Measurements from ENCODE around the gene OR8K1.

DNA sequence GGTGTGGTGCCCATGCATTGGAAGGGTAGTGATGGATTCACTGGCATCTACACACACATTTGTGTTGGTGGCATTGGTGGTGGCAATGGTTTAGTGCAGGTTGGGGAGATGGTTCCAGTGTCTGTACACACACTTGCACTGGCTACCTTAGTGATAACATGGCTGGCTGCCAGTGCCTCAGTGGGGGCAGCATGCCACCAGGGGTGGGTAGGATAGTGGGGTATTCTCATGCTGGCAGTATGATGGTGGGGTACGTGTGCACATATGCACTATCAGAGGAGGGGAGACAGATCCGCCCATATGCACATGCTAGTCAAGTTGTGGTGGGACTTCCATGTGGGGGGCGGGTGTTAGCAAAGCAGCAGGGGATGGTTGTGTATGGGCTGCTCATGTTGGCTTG is 38.0 kb upstream of the OR8K1 start:
- TF ChIP-seq RFX5 (IDR thresholded peaks at IDR 0.05; ENCODE audit: low read length) (no peak), FOXM1 (IDR thresholded peaks at IDR 0.05; ENCODE audit: low read depth) (no peak), GABPA (IDR thresholded peaks at IDR 0.05; ENCODE audit: low read depth) (no peak), RCOR1 (IDR thresholded peaks at IDR 0.05; ENCODE audit: low read length) (no peak)
- TF ChIP-seq, protein P1, sequence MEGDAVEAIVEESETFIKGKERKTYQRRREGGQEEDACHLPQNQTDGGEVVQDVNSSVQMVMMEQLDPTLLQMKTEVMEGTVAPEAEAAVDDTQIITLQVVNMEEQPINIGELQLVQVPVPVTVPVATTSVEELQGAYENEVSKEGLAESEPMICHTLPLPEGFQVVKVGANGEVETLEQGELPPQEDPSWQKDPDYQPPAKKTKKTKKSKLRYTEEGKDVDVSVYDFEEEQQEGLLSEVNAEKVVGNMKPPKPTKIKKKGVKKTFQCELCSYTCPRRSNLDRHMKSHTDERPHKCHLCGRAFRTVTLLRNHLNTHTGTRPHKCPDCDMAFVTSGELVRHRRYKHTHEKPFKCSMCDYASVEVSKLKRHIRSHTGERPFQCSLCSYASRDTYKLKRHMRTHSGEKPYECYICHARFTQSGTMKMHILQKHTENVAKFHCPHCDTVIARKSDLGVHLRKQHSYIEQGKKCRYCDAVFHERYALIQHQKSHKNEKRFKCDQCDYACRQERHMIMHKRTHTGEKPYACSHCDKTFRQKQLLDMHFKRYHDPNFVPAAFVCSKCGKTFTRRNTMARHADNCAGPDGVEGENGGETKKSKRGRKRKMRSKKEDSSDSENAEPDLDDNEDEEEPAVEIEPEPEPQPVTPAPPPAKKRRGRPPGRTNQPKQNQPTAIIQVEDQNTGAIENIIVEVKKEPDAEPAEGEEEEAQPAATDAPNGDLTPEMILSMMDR (IDR thresholded peaks at IDR 0.05): no peak
- TF ChIP-seq, protein P2, sequence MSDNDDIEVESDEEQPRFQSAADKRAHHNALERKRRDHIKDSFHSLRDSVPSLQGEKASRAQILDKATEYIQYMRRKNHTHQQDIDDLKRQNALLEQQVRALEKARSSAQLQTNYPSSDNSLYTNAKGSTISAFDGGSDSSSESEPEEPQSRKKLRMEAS (IDR thresholded peaks at IDR 0.05; ENCODE audit: low read depth): no peak

Data from SK-N-SH (cell line).